AG09309 (cell line): Measurements from ENCODE around the gene GPATCH1.

Experiments
- DNase-seq: peaks from one replicate; pipeline ENCODE4 v3.0.0-alpha.2; 2010; ENCODE audit warnings: low read depth
- H3K4me3 ChIP-seq: 2 replicates; pipeline ENCODE4 v1.5.1; 2011; ENCODE audit warnings: mild to moderate bottlenecking, low read depth, low read length, moderate library complexity; ENCODE audit not compliant: control insufficient read depth
- TF ChIP-seq, protein P1 (sequence below): IDR thresholded peaks from 2 replicates; pipeline ENCODE4 v1.5.1; 2011; ENCODE audit warnings: mild to moderate bottlenecking, low read depth, low read length, inconsistent platforms; ENCODE audit not compliant: insufficient read depth, control insufficient read depth; ENCODE audit errors: missing control alignments

The GPATCH1 gene

DNA sequence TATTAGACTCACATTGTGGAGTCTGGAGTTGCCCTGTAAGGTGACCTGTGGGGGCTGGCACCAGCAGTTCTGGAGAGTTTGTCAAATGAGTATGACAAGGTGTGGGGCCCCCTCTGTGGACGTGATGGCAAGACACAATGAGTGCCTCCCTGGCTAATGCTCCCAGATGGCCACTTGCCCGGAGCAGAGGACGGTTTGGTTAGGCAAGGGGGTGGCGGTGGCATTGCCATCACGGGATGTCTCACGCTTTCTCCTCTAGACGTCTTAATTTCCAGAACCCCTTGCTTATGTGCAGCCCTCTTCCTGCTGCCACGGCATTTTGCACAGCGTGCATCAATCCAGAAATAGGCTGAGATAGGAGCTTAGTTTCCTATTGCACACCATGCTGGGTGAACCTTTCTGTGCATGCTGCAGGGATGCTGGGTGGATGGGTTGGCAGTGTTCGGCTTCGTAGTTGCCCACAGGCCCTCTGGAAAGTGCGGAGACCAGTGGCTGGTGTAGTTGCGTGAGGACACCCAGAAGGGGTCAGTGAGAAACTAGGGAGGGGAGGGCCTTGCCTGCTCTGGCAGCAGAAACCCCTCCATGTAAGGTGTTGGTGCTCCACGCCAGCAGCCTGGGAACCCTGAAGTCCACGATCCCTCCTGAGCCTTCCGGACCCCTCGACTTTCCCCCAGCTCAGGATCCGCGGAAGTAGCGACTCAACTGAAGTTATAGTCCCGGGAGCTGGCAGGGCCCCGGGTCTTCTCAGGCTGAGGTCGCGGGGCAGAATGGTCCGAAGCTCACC is 95.1 kb downstream of the GPATCH1 start:
- TF ChIP-seq, protein P1, sequence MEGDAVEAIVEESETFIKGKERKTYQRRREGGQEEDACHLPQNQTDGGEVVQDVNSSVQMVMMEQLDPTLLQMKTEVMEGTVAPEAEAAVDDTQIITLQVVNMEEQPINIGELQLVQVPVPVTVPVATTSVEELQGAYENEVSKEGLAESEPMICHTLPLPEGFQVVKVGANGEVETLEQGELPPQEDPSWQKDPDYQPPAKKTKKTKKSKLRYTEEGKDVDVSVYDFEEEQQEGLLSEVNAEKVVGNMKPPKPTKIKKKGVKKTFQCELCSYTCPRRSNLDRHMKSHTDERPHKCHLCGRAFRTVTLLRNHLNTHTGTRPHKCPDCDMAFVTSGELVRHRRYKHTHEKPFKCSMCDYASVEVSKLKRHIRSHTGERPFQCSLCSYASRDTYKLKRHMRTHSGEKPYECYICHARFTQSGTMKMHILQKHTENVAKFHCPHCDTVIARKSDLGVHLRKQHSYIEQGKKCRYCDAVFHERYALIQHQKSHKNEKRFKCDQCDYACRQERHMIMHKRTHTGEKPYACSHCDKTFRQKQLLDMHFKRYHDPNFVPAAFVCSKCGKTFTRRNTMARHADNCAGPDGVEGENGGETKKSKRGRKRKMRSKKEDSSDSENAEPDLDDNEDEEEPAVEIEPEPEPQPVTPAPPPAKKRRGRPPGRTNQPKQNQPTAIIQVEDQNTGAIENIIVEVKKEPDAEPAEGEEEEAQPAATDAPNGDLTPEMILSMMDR = no peak
- no peak for DNase-seq
- peak overlapping the region; percentile 62 for H3K4me3 ChIP-seq

DNA sequence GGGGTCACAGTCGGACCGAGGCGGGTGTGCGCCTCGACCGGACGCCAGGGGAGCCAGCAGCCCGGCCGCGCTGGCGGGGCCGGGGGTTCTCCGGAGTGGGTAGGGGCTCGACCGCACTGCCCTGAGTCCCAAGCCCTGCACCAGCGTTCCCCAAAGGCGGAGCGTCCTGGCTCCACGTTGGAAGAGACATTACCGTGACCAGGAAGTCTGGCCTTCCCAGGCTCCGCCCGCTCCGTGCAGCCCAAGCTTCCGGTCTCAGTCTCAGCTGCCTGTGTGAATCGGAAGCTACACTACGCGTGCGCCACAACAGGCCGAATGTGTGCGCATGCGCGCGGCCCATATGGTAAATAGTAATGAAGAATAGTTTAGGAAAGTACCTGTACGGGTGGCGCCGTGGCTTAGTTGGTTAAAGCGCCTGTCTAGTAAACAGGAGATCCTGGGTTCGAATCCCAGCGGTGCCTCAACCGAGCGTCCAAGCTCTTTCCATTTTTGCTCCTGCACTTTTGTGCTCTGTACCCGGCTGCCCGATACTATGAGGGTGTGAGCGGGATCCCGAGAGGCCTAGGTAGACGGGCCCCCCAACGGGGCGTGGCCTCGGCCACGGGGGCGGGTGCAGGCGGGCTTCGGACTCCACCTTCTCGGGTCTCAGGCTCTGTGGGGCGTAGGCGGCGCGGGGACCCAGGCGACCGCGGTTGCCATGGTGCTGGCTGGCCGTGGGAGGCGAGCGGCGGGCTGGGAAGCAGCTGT is 95.9 kb downstream of the GPATCH1 start:
- DNase-seq = peak; percentile 95
- H3K4me3 ChIP-seq = peak overlapping the region; percentile 62
- TF ChIP-seq, protein P1 = peak; percentile 25

DNA sequence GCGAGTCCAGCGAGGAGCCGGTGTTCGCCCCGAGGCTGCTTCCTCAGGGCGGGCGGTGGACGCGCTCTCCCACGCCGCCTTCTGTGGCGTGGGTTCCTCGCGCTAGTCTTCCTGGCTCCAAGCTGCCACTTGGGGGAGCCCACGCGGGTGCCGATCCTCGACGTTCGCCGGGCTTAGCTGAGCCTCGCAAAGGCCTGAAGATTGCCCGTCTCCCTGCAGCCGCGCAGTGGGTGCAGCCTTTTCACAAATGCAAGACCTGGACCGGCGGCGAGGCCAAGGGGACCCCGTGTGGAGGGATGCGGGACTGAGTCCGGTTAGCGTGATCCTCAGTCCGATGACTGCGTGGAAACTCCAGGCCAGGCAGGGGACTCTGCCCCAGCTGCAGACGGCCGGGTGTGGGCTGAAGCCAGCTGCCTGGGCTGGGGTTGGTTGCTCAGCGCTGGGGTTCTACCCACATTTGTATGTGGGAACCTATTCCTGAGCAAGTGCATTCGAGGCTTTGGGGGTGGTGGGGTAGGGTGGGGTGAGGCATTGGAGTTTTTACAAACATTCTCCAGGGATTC is 96.5 kb downstream of the GPATCH1 start:
- no peak for DNase-seq
- peak overlapping the region; percentile 33 for H3K4me3 ChIP-seq
- TF ChIP-seq, protein P1 = peak; percentile 32
